GM06990 (cell line): ENCODE measurements around the gene ACVR1.
A peak's percentile ranks its signal among the peaks of the same experiment; 100 is the strongest.

Source experiments
- DNase-seq: peaks from one replicate; pipeline ENCODE4 v3.0.0-alpha.2; 2011; ENCODE audit not compliant: insufficient read length; ENCODE audit errors: extremely low read depth
- H3K27me3 ChIP-seq: replicated peaks from 2 replicates; pipeline ENCODE4 v1.6.0; 2011; ENCODE audit warnings: low read length; ENCODE audit not compliant: control insufficient read depth, insufficient read depth
- H3K36me3 ChIP-seq: 2 replicates; pipeline ENCODE4 v1.5.1; 2011; ENCODE audit warnings: low read length; ENCODE audit not compliant: control insufficient read depth, insufficient read depth
- H3K4me3 ChIP-seq: replicated peaks from 2 replicates; pipeline ENCODE4 v1.5.1; 2011; ENCODE audit warnings: low read depth, mild to moderate bottlenecking, control low read depth, low read length
- TF ChIP-seq, protein P1 (sequence below): IDR thresholded peaks from 2 replicates; pipeline ENCODE4 v1.5.1; 2011; ENCODE audit warnings: low read length, control low read depth, mild to moderate bottlenecking, inconsistent platforms; ENCODE audit not compliant: insufficient read depth, poor library complexity, severe bottlenecking

ACVR1 gene

DNA sequence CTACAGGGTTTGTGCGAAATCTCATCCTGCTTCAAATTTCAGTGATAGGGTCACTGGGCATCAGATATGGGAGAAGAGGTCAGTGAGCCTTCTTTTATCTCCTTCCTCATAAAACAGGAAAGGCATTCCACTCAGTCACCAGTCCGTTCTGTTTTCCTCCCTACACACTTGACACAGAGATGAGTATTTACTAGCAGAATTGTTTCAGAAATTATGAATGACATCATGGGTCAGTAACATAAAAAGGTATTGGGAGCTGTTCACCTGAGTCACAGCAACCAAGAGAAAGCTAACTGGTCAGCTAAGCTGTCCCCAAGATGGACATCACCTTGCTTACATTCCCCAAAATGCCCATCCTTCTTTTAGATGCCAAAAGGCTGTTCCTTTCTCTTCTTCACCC lies 96.3 kb downstream of the ACVR1 start:
- Histone ChIP-seq H3K36me3 (no peaks in the 10 kb centered on the region), H3K4me3 (no peak overlapping the region), H3K27me3 (no peaks in the 10 kb centered on the region)
- no peak for DNase-seq
- TF ChIP-seq, protein P1, sequence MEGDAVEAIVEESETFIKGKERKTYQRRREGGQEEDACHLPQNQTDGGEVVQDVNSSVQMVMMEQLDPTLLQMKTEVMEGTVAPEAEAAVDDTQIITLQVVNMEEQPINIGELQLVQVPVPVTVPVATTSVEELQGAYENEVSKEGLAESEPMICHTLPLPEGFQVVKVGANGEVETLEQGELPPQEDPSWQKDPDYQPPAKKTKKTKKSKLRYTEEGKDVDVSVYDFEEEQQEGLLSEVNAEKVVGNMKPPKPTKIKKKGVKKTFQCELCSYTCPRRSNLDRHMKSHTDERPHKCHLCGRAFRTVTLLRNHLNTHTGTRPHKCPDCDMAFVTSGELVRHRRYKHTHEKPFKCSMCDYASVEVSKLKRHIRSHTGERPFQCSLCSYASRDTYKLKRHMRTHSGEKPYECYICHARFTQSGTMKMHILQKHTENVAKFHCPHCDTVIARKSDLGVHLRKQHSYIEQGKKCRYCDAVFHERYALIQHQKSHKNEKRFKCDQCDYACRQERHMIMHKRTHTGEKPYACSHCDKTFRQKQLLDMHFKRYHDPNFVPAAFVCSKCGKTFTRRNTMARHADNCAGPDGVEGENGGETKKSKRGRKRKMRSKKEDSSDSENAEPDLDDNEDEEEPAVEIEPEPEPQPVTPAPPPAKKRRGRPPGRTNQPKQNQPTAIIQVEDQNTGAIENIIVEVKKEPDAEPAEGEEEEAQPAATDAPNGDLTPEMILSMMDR: no peak

DNA sequence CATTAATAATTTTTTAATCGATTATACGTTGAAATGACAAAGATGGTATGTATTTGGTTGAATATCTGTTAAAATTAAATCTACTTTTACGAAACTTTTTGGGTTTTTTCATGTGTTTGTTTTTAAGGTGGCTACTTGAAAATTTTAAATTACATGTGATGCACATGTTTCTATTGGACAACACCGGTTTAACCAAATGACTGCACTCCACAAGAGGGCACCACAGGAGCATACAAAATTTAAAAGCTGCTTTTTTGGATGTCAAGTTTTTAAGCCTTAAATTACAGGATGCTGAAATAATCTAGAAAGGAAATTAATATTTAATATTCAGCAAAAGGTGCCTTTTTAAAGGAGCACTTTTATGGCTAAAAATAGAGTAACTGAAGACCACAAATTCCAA lies 98.7 kb downstream of the ACVR1 start:
- H3K36me3 ChIP-seq: no peaks in the 10 kb centered on the region
- no peaks in the 10 kb centered on the region for H3K27me3 ChIP-seq
- DNase-seq: no peak
- H3K4me3 ChIP-seq: no peak overlapping the region
- TF ChIP-seq, protein P1: peak; percentile 50

- no peak for DNase-seq
- H3K27me3 ChIP-seq: no peaks in the 10 kb centered on the region
- no peak overlapping the region for H3K4me3 ChIP-seq
- TF ChIP-seq, protein P1: no peak
- H3K36me3 ChIP-seq: no peaks in the 10 kb centered on the region
These were observed 104.9 kb downstream of the ACVR1 start for GRCh38 chr2:157771234-157771633.

DNA sequence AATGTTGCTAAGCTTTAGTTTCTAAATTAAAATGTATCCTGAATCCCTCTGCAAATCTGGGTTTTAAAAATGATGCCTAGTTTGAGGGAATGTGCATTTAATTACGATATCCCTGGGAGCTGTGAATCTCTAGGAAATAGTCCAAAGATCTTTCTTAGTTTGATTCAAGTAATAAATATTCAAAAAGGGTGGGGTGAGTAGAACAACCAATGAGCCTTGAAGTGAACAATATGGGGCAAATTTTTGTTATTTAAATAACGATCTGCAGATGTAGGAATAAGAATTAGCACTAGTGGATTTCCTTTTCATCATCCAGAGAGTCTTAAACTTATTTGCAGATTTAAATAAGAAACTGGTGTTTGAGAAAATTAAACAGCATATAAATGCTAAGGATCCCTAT lies 106.3 kb downstream of the ACVR1 start:
- TF ChIP-seq, protein P1: no peak
- DNase-seq: no peak

GRCh38 chr2:157764386-157764785 lies 111.7 kb downstream of the ACVR1 start:
- Histone ChIP-seq H3K36me3 (no peaks in the 10 kb centered on the region), H3K4me3 (no peak overlapping the region), H3K27me3 (no peaks in the 10 kb centered on the region)
- no peak for DNase-seq
- TF ChIP-seq, protein P1: no peak

More for the DNA sequence above, 106.3 kb downstream of the ACVR1 start:
- no peak overlapping the region for H3K4me3 ChIP-seq
- H3K27me3 ChIP-seq: no peaks in the 10 kb centered on the region
- no peaks in the 10 kb centered on the region for H3K36me3 ChIP-seq

DNA sequence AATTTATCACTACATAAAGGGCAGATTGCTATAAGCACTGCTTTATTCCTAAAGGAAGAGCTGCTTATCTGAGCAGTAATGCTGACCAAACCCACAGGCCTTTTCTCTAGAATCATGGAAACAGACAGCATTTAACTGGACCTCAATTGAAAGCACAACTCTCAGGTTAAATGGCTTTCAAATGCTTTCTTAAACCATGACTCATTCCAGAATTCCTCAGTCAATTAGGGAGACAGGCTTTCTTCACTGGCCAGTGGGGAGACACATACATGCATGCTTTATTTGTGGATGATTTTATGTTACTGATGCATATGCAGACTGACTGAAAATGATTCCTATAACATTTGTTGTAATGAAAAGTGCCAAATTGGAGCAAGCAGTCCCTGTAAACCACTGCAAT lies 114.6 kb downstream of the ACVR1 start:
- H3K27me3 ChIP-seq: no peaks in the 10 kb centered on the region
- H3K36me3 ChIP-seq: no peaks in the 10 kb centered on the region
- TF ChIP-seq, protein P1: no peak
- no peak overlapping the region for H3K4me3 ChIP-seq
- DNase-seq: no peak
